A673 (cell line): ENCODE results near the gene NCOR2.

Experiments used
- CTCF ChIP-seq: fragments of 300-800, 200-600 bp; sonication (generic); conservative IDR thresholded peaks from 2 replicates; pipeline ENCODE4 v1.5.1; 2017; ENCODE audit warnings: low read depth, mild to moderate bottlenecking, antibody characterized with exemption, low read length, moderate library complexity, mixed read lengths
- EZH2 ChIP-seq: fragments of 200-600 bp; sonication (generic); IDR thresholded peaks from 2 replicates; pipeline ENCODE4 v1.6.1; 2017; ENCODE audit warnings: borderline replicate concordance, low read depth, mild to moderate bottlenecking, mixed read lengths, antibody characterized with exemption, low read length; ENCODE audit not compliant: poor library complexity, severe bottlenecking

- no peak for TF ChIP-seq CTCF
- TF ChIP-seq EZH2, result no peak
These were observed 26.1 kb downstream of the NCOR2 start for GRCh38 chr12:124541322-124541721.
